GM18909 (cell line): ENCODE measurements around the gene RAB7A.
A peak's percentile ranks its signal among the peaks of the same experiment; 100 is the strongest.
"Not testable (repeated sequence)": the region's sequence is repeated elsewhere in the genome, so short reads cannot be mapped to it uniquely, and the experiment has no call there.

ENCODE experiments used
- ATAC-seq: cut with Tn5 transposase; IDR thresholded peaks from one replicate; pipeline ENCODE4 v1.9.1; 2021; ENCODE audit warnings: mild to moderate bottlenecking; ENCODE audit not compliant: unreplicated experiment, poor library complexity

RAB7A gene

DNA sequence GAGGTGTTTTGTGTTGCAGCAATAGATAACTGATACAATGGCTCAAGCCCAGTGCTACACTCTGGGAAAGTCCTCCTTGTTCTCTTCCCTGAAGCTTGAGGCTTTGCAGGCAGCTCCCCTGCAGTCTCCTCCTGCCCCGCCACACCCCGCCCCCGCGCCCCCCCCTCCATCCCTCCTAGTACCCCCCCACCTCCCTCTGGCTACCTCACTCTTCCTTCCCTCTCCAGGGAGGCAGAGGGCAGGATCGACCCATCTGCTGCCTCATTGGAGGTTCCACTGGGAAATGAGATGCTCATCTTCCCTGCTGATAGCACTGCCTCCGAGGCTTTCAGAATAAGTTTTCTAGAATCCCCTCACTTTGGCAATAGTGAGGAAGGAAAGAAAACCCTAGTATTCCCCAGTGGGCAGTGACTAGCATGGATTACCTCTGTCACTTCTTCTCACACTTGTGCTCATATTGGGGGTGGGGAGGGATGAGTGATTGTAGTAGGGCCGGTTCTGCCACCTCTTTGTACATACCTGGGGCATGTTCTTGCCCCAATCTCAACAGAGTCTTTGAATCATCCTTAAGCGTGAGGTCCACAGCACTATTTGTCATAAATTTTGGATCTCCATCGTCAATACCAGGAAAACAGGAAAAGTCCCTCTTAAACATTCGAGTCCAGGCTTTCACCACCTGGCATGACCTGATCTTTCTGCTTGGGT, 16.3 kb upstream of the RAB7A start:
- ATAC-seq: no peak

DNA sequence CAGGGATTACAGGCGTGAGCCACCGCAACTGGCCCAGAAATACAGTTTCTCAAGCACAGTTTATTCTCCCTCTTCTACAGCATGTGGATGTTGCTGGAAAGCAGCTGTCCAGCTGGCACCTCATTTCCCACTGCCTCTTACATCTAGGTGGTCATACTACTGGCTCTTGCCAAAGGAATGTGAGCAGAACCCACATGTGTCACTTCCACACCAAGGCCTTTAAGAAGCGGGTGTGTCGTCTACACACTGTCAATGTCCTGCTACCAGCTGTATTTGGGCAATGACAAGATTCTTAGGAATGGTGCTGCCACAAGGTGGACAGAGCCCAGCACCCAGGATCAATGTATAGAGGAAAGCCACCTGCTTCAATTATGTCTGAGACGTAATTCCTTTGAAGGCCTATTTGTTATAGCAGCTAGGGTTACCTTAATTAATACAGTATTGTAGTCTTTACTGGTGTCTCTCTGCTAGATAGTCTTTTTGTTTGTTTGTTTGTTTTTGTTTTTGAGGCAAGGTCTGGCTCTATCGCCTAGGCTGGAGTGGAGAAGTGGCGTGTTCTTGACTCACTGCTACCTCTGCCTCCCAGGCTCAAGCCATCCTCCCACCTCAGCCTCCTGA, 15.1 kb upstream of the RAB7A start:
- ATAC-seq: no peak

DNA sequence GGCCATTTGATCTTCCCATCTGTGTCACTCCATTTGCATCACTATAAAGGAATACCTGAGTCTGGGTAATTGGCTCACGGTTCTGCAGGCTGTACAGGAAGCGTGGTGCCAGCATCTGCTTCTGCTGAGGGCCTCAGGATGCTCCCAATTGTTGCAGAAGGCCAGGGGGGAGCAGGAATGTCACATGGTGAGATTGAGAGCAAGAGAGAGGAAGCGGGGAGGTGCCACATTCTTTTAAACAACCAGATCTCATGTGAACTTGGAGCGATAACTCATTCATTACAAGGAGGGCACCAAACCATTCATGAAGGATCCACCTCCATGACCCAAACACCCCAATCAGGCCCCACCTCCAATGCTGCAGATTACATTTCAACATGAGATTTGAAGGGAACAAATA, 13.1 kb upstream of the RAB7A start:
- ATAC-seq: no peak

- no peak for ATAC-seq
Measured at GRCh38 chr3:128714887-128715491, 11.0 kb upstream of the RAB7A start.

- not testable (repeated sequence) for ATAC-seq
Measured at GRCh38 chr3:128718892-128719291, 7.1 kb upstream of the RAB7A start.

DNA sequence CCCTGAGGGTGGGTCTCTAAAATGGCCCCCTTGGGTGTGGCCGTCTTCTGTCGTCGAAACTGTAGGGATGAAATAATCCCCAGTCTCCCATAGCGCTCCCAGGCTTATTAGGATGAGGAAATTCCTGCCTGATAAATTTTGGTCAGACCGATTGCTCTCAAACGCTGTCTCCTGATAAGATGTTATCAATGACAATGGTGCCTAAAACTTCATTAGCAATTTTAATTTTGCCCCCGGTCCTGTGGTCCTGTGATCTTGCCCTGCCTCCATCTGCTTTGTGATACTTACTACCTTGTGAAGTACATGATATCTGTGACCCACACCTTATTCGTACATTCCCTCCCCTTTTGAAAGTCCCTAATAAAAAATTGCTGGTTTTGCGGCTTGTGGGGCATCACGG, 5.1 kb upstream of the RAB7A start:
- no peak for ATAC-seq

- ATAC-seq: no peak
Measured at GRCh38 chr3:128723477-128723876, 2.5 kb upstream of the RAB7A start.

DNA sequence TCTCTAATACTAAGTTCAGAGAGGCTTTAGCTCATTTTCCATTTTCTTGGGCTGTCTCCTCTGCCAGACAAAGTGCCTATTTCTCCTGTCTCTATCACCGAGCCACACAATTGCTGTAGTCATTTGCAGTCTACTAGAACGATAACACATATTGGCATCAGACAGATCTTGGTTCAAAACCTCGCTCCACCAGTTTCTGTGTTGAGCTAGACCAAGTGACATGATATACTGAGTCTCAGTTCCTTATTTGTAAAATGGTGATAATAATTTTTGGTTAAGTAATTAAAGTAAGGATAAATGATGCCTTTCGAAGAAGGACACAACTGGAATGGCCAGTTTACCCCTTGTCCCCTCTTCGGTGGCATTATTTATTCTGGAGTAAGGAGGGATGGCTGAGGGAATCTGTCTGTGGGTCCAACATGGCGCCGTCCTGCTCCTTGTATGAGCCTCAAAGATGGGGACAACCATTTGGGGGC, 398 bp upstream of the RAB7A start:
- peak; percentile 12 for ATAC-seq

GRCh38 chr3:128727059-128727458, 1.1 kb downstream of the RAB7A start:
- ATAC-seq: no peak

DNA sequence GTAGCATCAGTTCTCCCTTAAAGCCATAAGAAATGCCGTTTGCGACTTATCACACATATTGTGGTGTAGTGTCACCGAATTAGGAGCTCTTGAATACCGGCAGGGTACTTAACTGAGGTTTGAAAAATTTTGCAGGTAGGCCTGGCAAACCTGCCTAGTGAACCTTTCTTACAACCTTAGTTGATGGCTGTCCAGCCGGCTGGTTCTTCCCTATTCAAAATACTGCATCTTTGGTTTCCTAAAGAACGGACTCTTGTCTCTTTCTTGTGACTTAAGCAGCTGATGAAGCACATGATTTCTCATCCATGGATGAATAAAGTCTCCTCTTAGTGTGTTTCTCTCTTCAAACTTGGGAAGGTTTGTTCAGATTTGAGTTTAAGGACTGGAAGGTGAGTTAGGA, 1.5 kb downstream of the RAB7A start:
- ATAC-seq: no peak

DNA sequence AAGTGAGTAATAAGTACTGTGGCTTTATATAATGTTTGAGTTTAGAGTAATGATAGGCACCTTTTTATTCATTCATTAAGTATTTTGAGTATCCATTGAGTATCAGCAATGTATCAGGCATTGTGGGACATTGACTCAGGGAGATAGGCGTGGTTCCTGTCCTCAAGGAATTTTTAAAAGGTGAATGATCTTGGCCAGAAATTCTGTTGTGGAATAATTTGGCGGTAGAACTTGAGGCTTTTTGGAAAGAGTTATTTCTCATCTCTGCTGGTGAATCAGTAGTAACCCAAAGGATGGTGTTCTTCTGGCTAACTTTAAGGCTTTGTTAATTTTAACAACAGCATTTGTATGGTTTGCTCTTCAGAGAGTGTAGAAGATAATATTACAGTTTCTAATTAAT, 2.0 kb downstream of the RAB7A start:
- ATAC-seq: no peak

GRCh38 chr3:128728521-128728920, 2.5 kb downstream of the RAB7A start:
- ATAC-seq: not testable (repeated sequence)

DNA sequence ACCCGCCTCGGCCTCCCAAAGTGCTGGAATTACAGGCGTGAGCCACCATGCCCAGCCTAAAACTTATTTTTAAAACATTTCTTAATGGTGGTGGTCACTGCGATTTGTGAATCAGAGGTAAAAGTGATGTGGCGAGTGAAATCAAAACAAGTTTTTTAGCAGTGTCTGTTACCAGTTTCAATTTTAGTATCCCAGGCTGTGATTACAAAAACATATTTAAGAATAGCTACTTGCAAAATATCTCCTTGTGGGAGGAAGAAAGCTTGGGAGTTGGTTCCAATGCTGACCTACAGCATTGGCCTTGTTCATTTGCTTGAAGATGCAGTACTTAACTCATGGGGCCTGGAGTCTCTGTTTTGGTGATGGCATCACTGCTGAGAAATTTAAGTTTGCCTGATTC, 4.5 kb downstream of the RAB7A start:
- no peak for ATAC-seq

DNA sequence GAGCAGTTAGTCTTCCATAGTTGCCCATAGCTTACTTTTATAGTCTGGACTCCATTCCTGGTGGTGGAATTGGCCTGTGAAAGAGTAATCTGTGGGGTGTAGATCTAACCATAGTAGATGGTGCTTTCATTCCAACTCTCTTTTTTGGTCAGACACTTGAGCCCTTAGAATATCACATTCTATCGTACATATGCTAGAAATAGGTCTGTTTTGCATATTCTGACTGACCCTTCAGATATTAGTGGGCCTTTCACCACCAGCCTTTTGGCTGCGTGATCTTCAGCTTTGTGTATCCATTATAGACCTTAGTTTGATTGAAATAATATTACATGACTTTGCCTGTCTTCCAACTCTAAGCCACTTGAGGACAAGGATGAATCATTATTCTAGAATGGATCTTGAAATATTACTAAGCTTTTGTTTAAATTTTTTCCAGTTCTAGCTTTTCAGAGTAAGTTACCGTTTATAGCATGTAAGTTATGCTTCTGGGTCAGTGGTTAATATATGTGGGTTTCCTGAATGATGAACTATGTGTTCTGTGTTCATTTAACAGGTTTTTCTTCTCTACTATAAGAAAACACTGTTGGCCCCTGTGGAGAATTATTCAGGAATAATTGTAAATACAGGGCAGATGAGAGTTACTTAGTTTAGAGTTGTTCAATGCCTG, 8.7 kb downstream of the RAB7A start:
- ATAC-seq: peak; percentile 61

GRCh38 chr3:128735287-128735686, 9.3 kb downstream of the RAB7A start:
- ATAC-seq: no peak

GRCh38 chr3:128735884-128736283, 9.9 kb downstream of the RAB7A start:
- ATAC-seq: no peak

DNA sequence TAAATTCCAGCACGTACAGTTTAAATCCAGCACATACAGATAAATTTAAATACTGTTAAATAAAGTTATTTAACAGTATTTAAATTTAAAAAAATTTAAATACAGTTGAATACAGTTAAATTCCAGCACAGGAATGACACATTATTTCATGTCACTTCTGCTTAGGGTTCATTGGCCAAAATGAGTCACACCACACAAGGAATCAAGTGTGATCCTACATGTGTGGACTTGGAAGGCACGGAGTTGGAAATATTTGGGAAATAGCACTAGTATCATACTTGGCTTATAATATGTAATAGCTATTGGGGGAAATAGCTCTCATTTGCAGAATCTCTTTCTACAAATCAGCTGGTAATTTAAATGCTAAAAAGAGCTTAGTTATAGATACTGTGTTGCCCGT, 10.6 kb downstream of the RAB7A start:
- no peak for ATAC-seq

DNA sequence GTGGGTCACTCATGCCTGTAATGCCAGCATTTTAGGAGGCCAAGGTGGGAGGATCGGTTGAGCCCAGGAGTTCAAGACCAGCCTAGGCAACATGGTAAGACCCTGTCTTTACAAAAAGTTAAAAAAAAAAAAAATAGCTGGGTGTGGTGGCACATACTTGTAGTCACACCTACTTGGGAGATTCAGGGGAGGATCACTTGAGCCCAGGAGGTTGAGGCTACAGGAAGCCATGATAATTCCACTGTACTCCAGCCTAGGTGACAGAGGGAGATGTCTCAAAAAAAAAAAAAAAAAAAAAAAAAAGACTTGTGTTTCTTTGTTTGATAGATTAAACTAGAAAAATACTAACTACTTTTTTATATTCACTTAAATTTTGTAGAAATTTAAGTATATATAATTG, 14.6 kb downstream of the RAB7A start:
- ATAC-seq: no peak

DNA sequence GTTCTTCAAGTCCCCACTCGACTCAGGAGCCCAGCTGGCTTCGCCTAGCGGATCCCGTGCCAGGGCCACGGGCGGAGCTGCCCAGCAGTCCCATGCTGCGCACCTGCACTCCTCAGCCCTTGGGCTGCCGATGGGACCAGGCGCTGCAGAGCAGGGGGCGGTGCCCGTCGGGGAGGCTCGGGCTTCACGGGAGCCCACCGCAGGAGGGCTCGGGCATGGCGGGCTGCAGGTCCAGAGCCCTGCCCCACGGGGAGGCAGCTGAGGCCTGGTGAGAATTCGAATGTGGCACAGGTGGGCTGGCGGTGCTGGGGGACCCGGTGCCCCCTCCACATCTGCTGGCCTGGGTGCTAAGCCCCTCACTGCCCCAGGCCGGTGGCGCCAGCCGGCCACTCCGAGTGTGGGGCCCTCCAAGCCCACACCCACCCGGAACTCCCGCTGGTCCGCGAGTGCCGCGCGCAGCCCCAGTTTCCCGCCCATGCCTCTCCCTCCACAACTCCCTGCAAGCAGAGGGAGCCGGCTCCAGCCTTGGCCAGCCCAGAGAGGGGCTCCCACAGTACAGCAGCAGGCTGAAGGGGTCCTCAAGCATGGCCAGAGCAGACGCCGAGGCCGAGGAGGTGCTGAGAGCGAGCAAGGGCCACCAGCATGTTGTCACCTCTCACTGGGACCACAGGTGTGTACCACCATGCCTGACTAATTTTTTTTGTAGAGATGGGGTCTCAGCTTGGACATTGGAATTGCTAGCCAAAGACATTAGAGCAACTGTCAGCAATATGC, 17.0 kb downstream of the RAB7A start:
- no peak for ATAC-seq

DNA sequence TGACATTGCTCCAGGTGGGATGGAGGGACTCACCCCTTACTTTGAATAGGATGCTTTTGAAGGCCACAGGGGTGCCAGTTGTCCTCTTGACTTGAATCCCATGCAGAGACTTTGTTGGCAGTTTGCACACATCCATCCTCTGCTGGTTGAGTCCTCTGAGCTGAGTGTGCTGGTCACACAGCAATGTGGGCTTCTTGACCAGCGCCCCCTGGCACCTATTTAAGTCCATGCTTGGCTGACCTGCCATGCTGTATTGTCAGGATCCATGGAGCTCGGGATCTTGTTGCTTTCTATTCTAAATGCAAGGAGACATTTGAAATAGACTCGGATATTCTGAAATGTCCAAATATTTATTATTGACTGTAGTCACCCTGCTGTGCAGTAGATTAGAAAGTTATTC, 19.8 kb downstream of the RAB7A start:
- no peak for ATAC-seq
